GM15510 (cell line): Measurements from ENCODE around the gene DDX60.

Source experiments
- POLR2A ChIP-seq: IDR thresholded peaks from 3 replicates; pipeline ENCODE4 v1.6.1; 2011; ENCODE audit warnings: borderline replicate concordance; ENCODE audit not compliant: insufficient read length; ENCODE audit errors: extremely low read depth

DDX60 gene

GRCh38 chr4:168241953-168242352 lies 76.6 kb downstream of the DDX60 start:
- no peak for TF ChIP-seq POLR2A

DNA sequence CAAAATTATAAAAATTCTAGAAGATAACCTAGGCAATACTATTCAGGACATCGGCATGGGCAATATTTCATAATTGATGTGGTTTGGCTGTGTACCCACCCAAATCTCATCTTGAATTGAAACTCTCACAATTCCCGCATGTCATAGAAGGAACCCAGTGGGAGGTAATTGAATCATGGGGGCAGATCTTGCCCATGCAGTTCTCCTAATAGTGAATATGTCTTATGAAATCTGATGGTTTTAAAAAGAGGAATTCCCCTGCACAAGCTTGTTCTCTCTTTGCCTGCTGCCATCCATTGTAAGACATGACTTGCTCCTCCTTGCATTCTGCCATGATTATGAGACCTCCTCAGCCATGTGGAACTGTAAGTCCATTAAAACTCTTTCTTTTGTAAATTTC lies 77.7 kb downstream of the DDX60 start:
- TF ChIP-seq POLR2A: no peak

- no peak for TF ChIP-seq POLR2A
Observed at GRCh38 chr4:168221301-168221700, 97.3 kb downstream of the DDX60 start.

GRCh38 chr4:168220893-168221292 lies 97.7 kb downstream of the DDX60 start:
- TF ChIP-seq POLR2A: no peak

DNA sequence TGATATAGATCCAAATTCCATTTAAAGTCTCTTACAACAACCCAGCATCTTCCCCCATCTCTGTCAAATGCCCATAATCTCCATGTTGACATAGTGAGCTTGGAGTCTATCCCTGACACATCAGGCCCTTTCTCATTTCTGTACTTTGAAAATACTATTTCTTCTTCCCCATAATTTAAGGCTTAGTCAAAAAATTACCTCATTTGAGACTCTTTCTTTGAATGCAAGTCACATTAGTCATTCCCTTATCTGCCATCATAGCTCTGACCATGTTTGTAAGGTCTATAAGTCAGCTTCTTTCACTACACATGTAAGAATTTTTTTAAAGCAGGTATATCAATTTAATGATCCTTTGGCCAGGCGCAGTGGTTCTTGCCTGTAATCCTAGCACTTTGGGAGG lies 99.9 kb downstream of the DDX60 start:
- no peak for TF ChIP-seq POLR2A

DNA sequence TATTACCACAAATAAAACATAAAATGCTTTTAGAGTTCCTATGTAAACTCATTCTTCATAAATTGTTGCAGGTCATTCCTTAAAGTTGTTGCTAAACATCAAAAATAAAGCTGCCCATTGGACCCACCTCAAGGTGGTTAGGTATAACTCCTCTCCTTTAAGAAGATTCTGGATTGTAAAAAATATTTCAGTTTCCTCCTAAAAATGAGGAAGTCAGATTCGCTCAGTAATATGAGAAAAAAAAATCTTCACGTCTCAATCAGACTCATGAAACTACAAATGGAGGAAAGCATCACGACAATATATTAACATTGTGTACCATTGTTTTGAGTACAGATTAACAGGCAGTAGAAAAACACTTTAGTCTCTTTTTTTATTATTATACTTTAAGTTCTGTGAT lies 105.9 kb downstream of the DDX60 start:
- TF ChIP-seq POLR2A: no peak

GRCh38 chr4:168208957-168209614 lies 109.5 kb downstream of the DDX60 start:
- no peak for TF ChIP-seq POLR2A

DNA sequence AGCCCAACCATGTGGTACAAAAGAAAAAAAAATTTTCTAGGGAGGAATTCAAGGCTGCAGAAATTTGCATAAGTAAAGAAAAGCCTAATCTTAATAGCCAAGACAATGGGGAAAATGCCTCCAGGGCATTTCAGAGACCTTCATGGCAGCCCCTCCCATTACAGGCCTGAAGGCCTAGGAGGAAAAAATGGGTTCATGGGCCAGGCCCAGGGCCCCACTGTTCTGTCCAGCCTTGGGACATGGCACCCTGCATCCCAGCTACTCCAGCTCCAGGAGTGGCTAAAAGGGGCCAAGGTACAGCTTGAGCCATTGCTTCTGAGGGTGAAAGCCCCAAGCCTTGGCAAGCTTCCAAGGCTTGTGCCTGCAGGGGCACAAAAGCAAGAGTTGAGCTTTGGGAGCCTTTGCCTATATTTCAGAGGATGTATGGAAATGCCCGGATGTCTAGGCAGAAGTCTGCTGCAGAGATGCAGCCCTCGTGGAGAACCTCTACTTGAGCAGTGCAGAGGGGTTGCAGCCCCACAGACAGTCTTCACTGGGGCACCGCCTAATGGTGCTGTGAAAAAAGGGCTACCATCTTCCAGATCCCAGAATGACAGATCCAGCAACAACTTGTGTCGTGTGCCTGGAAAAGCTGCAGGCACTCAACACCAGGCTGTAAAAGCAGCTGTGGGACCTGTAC lies 115.2 kb downstream of the DDX60 start:
- TF ChIP-seq POLR2A: no peak

DNA sequence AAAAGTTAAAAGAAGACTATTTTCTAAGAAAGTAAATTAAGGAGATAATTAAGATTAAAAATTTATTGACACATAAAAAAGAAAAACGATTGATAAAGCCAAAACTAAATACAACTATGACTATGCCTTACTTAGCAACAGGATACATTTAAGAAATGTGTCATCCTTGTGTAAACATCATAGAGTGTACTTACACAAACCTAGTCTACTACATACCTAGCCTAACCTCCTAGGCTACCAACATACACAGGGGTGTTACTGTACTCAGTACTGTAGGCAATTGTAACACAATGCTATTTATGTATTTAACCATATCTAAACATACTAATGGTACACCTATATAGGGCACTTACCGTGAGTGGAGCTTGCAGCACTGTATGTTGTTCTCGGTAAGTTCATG lies 117.9 kb downstream of the DDX60 start:
- no peak for TF ChIP-seq POLR2A

GRCh38 chr4:168199260-168199957 lies 119.1 kb downstream of the DDX60 start:
- no peak for TF ChIP-seq POLR2A

- no peak for TF ChIP-seq POLR2A
Observed at GRCh38 chr4:168197926-168198325, 120.6 kb downstream of the DDX60 start.

GRCh38 chr4:168188754-168189153 lies 129.8 kb downstream of the DDX60 start:
- no peak for TF ChIP-seq POLR2A

DNA sequence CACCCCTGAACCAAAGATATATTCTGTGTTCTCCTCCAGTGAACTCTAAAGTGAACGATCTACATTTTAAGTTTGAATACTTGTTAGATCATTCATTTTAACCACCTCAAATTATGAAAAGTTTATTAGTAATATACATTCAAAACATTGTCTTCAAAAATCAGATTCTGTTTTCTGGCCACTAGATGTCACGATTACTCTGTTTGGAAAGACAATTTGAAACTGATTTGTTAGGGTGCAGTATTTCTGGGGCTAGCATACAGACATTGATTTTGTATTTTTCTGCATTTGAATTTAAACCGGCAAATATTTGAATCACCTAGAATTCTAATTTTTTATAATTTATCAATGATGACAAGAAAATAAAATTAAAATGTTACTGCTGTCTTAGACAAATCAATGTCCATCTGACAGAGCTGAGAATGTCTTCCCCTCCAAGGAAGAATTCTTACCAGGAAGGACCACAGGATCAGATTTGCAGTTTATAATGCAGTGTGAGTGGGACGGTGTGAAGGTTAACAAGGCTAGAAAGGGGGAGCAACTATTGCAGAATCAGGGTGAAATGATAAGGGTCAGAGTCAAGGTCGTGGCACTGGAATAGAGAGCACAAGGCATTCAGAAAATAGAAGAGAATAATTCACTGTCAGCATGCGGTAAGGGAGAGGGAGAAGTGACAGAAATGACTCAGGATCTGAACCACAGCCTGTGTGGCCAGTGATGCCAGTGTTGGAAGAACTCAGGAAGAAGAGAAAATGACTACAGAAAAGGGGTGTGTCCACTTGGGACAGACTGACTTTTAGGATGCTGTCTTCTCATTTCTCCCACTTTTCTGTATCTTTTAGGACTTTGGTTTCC lies 134.6 kb downstream of the DDX60 start:
- no peak for TF ChIP-seq POLR2A

GRCh38 chr4:168177546-168178149 lies 140.9 kb downstream of the DDX60 start:
- no peak for TF ChIP-seq POLR2A

DNA sequence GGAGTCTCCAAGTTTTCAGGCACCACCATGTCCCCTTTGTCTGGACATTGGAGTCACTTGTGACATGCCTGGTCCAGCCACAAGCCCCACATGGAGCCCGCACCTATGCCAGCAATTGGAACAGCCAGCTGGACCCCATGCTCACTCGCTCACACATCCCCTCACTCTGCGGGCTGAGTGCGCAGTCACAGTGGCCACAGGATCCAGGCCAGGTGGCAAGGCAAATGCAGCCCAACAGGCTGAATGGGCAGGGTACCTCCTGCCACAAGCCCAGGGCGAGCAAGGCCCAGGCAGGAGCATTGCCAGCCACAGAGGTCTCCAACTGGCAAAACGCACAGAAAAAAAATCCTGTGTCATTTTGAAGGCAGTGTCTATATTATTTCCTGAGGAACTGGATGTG lies 144.2 kb downstream of the DDX60 start:
- no peak for TF ChIP-seq POLR2A

- no peak for TF ChIP-seq POLR2A
Observed at GRCh38 chr4:168167714-168168284, 150.8 kb downstream of the DDX60 start.
